ENCODE results near the gene NHERF1. TPM values are rescaled to one million over a fixed set of nuclear protein-coding genes. Genes with fewer than 3 reads are reported as not detected.

The NHERF1 gene
- total RNA-seq, 1 donor from 2014 or later: 108 TPM

GRCh38 chr17:74720506-74720905, 27.9 kb upstream of the NHERF1 start:
- Mint-ChIP-seq H3K4me3 (ENCODE audit: unreplicated experiment) (no peak overlapping the region), H3K27me3 (ENCODE audit: low read depth) (peaks cover 50% of the 10 kb centered on the region), H3K9me3 (ENCODE audit: low read depth) (peaks cover 6% of the 10 kb centered on the region), H3K27ac (ENCODE audit: unreplicated experiment) (no peak overlapping the region), H3K36me3 (ENCODE audit: low read depth) (no peaks in the 10 kb centered on the region), H3K4me1 (ENCODE audit: low read depth) (no peaks in the 10 kb centered on the region)
- no peak for DNase-seq (ENCODE audit: low spot score)
- no peak for TF ChIP-seq CTCF (IDR thresholded peaks at IDR 0.05)

GRCh38 chr17:74722782-74723181, 25.6 kb upstream of the NHERF1 start:
- no peak for DNase-seq (ENCODE audit: low spot score)
- Mint-ChIP-seq H3K36me3 (ENCODE audit: low read depth) (no peaks in the 10 kb centered on the region), H3K4me1 (ENCODE audit: low read depth) (no peaks in the 10 kb centered on the region), H3K27ac (ENCODE audit: unreplicated experiment) (no peak overlapping the region), H3K9me3 (ENCODE audit: low read depth) (peaks cover 6% of the 10 kb centered on the region), H3K27me3 (ENCODE audit: low read depth) (peaks cover 39% of the 10 kb centered on the region), H3K4me3 (ENCODE audit: unreplicated experiment) (no peak overlapping the region)
- no peak for TF ChIP-seq CTCF (IDR thresholded peaks at IDR 0.05)

- no peak for DNase-seq (ENCODE audit: low spot score)
- H3K27ac Mint-ChIP-seq (ENCODE audit: unreplicated experiment): no peak overlapping the region
- peaks cover 6% of the 10 kb centered on the region for H3K9me3 Mint-ChIP-seq (ENCODE audit: low read depth)
- no peaks in the 10 kb centered on the region for H3K4me1 Mint-ChIP-seq (ENCODE audit: low read depth)
- H3K4me3 Mint-ChIP-seq (ENCODE audit: unreplicated experiment): no peak overlapping the region
- peaks cover 36% of the 10 kb centered on the region for H3K27me3 Mint-ChIP-seq (ENCODE audit: low read depth)
- H3K36me3 Mint-ChIP-seq (ENCODE audit: low read depth): no peaks in the 10 kb centered on the region
- TF ChIP-seq CTCF (IDR thresholded peaks at IDR 0.05): no peak
These were observed 24.5 kb upstream of the NHERF1 start for GRCh38 chr17:74723891-74724290.

- Mint-ChIP-seq H3K27me3 (ENCODE audit: low read depth) (peaks cover 35% of the 10 kb centered on the region), H3K4me3 (ENCODE audit: unreplicated experiment) (no peak overlapping the region), H3K27ac (ENCODE audit: unreplicated experiment) (no peak overlapping the region), H3K4me1 (ENCODE audit: low read depth) (no peaks in the 10 kb centered on the region), H3K9me3 (ENCODE audit: low read depth) (peaks cover 6% of the 10 kb centered on the region), H3K36me3 (ENCODE audit: low read depth) (no peaks in the 10 kb centered on the region)
- no peak for DNase-seq (ENCODE audit: low spot score)
- no peak for TF ChIP-seq CTCF (IDR thresholded peaks at IDR 0.05)
These were observed 23.3 kb upstream of the NHERF1 start for GRCh38 chr17:74725111-74725510.

GRCh38 chr17:74728033-74728701, 20.3 kb upstream of the NHERF1 start:
- no peak overlapping the region for H3K27ac Mint-ChIP-seq (ENCODE audit: unreplicated experiment)
- no peaks in the 10 kb centered on the region for H3K4me1 Mint-ChIP-seq (ENCODE audit: low read depth)
- no peaks in the 10 kb centered on the region for H3K9me3 Mint-ChIP-seq (ENCODE audit: low read depth)
- H3K4me3 Mint-ChIP-seq (ENCODE audit: unreplicated experiment): no peak overlapping the region
- peaks cover 18% of the 10 kb centered on the region for H3K27me3 Mint-ChIP-seq (ENCODE audit: low read depth)
- no peak for TF ChIP-seq CTCF (IDR thresholded peaks at IDR 0.05)
- no peak for DNase-seq (ENCODE audit: low spot score)
- no peaks in the 10 kb centered on the region for H3K36me3 Mint-ChIP-seq (ENCODE audit: low read depth)

Data from chondrocyte (in vitro differentiated cells).